ENCODE measurements around the gene PDE4B. TPM values are rescaled to one million over a fixed set of nuclear protein-coding genes. Genes with fewer than 3 reads are reported as not detected.

PDE4B gene
- polyA plus RNA-seq, 1 donor from 2014 or later = 135 TPM

- H3K27ac ChIP-seq (ENCODE audit: low read length) = no peak overlapping the region
- no peak overlapping the region for H2AFZ ChIP-seq (ENCODE audit: low read depth, low read length)
- H3F3A ChIP-seq (ENCODE audit: insufficient read depth, low read length, poor library complexity, severe bottlenecking) = no peaks in the 10 kb centered on the region
- no peak overlapping the region for H3K9ac ChIP-seq (ENCODE audit: low read length)
- no peak overlapping the region for H3K4me3 ChIP-seq (ENCODE audit: low read length)
- H3K9me3 ChIP-seq (ENCODE audit: low read length) = no peaks in the 10 kb centered on the region
- no peaks in the 10 kb centered on the region for H3K27me3 ChIP-seq (ENCODE audit: insufficient read depth, low read depth, low read length)
- no peaks in the 10 kb centered on the region for H4K20me1 ChIP-seq (ENCODE audit: insufficient read depth)
- H3K79me2 ChIP-seq (replicated peaks; ENCODE audit: insufficient read depth, low read length) = no peaks in the 10 kb centered on the region
- H3K36me3 ChIP-seq (ENCODE audit: insufficient read depth, low read length) = no peaks in the 10 kb centered on the region
- TF ChIP-seq POLR2AphosphoS5 (IDR thresholded peaks at IDR 0.05) = no peak
- no peaks in the 10 kb centered on the region for H3K9me2 ChIP-seq (ENCODE audit: insufficient read depth, low read length)
- H3K4me2 ChIP-seq (ENCODE audit: low read length) = no peak overlapping the region
Observed at GRCh38 chr1:66275083-66275482, 482.4 kb downstream of the PDE4B start.

GRCh38 chr1:66275601-66276023 lies 482.9 kb downstream of the PDE4B start:
- Histone ChIP-seq H3K4me3 (ENCODE audit: low read length) (no peak overlapping the region), H3F3A (ENCODE audit: insufficient read depth, low read length, poor library complexity, severe bottlenecking) (no peaks in the 10 kb centered on the region), H3K9me2 (ENCODE audit: insufficient read depth, low read length) (no peaks in the 10 kb centered on the region), H2AFZ (ENCODE audit: low read depth, low read length) (no peak overlapping the region), H3K9ac (ENCODE audit: low read length) (no peak overlapping the region), H3K9me3 (ENCODE audit: low read length) (no peaks in the 10 kb centered on the region), H3K27me3 (ENCODE audit: insufficient read depth, low read depth, low read length) (no peaks in the 10 kb centered on the region), H4K20me1 (ENCODE audit: insufficient read depth) (no peaks in the 10 kb centered on the region), H3K36me3 (ENCODE audit: insufficient read depth, low read length) (no peaks in the 10 kb centered on the region), H3K4me2 (ENCODE audit: low read length) (no peak overlapping the region), H3K27ac (ENCODE audit: low read length) (no peak overlapping the region), H3K79me2 (replicated peaks; ENCODE audit: insufficient read depth, low read length) (no peaks in the 10 kb centered on the region)
- TF ChIP-seq EP300 (conservative IDR thresholded peaks at IDR 0.05; ENCODE audit: poor library complexity, severe bottlenecking) (no peak), SMC3 (conservative IDR thresholded peaks at IDR 0.05; ENCODE audit: poor library complexity) (no peak), POLR2AphosphoS5 (IDR thresholded peaks at IDR 0.05) (no peak), RAD21 (conservative IDR thresholded peaks at IDR 0.05) (no peak)
- TF ChIP-seq, protein P1, sequence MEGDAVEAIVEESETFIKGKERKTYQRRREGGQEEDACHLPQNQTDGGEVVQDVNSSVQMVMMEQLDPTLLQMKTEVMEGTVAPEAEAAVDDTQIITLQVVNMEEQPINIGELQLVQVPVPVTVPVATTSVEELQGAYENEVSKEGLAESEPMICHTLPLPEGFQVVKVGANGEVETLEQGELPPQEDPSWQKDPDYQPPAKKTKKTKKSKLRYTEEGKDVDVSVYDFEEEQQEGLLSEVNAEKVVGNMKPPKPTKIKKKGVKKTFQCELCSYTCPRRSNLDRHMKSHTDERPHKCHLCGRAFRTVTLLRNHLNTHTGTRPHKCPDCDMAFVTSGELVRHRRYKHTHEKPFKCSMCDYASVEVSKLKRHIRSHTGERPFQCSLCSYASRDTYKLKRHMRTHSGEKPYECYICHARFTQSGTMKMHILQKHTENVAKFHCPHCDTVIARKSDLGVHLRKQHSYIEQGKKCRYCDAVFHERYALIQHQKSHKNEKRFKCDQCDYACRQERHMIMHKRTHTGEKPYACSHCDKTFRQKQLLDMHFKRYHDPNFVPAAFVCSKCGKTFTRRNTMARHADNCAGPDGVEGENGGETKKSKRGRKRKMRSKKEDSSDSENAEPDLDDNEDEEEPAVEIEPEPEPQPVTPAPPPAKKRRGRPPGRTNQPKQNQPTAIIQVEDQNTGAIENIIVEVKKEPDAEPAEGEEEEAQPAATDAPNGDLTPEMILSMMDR (IDR thresholded peaks at IDR 0.05; ENCODE audit: poor library complexity, severe bottlenecking) = no peak

DNA sequence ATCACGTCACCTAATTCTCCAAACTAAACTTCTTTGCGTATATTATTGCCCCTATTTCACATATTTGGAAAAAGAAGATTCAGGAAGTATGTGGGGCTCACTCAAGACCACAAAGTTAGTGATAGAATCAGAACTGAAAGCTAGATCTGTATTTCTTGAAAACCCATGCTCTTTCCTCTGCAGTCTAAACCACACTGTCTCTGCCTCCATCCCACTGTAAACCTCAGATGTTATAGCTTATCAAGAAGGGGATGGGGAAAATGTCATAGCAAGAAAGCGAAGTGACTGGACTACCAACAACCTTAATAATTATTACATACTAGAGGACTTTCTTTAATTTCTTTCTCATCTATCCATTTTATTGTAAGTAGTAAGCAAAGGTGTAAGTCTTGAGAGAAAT lies 483.5 kb downstream of the PDE4B start:
- H3F3A ChIP-seq (ENCODE audit: insufficient read depth, low read length, poor library complexity, severe bottlenecking) = no peaks in the 10 kb centered on the region
- H3K9ac ChIP-seq (ENCODE audit: low read length) = no peak overlapping the region
- H3K4me2 ChIP-seq (ENCODE audit: low read length) = no peak overlapping the region
- no peak overlapping the region for H3K27ac ChIP-seq (ENCODE audit: low read length)
- no peaks in the 10 kb centered on the region for H4K20me1 ChIP-seq (ENCODE audit: insufficient read depth)
- no peaks in the 10 kb centered on the region for H3K9me3 ChIP-seq (ENCODE audit: low read length)
- TF ChIP-seq EP300 (conservative IDR thresholded peaks at IDR 0.05; ENCODE audit: poor library complexity, severe bottlenecking) (no peak), POLR2AphosphoS5 (IDR thresholded peaks at IDR 0.05) (no peak), MXI1 (conservative IDR thresholded peaks at IDR 0.05; ENCODE audit: poor library complexity, severe bottlenecking) (no peak), TAF1 (IDR thresholded peaks at IDR 0.05; ENCODE audit: low read depth) (no peak), EZH2 (IDR thresholded peaks at IDR 0.05; ENCODE audit: borderline replicate concordance, insufficient read depth, low read length, poor library complexity, severe bottlenecking) (no peak), RAD21 (conservative IDR thresholded peaks at IDR 0.05) (no peak), SMC3 (conservative IDR thresholded peaks at IDR 0.05; ENCODE audit: poor library complexity) (no peak)
- TF ChIP-seq, protein P1 (IDR thresholded peaks at IDR 0.05; ENCODE audit: poor library complexity, severe bottlenecking) = no peak
- TF ChIP-seq, protein P2, sequence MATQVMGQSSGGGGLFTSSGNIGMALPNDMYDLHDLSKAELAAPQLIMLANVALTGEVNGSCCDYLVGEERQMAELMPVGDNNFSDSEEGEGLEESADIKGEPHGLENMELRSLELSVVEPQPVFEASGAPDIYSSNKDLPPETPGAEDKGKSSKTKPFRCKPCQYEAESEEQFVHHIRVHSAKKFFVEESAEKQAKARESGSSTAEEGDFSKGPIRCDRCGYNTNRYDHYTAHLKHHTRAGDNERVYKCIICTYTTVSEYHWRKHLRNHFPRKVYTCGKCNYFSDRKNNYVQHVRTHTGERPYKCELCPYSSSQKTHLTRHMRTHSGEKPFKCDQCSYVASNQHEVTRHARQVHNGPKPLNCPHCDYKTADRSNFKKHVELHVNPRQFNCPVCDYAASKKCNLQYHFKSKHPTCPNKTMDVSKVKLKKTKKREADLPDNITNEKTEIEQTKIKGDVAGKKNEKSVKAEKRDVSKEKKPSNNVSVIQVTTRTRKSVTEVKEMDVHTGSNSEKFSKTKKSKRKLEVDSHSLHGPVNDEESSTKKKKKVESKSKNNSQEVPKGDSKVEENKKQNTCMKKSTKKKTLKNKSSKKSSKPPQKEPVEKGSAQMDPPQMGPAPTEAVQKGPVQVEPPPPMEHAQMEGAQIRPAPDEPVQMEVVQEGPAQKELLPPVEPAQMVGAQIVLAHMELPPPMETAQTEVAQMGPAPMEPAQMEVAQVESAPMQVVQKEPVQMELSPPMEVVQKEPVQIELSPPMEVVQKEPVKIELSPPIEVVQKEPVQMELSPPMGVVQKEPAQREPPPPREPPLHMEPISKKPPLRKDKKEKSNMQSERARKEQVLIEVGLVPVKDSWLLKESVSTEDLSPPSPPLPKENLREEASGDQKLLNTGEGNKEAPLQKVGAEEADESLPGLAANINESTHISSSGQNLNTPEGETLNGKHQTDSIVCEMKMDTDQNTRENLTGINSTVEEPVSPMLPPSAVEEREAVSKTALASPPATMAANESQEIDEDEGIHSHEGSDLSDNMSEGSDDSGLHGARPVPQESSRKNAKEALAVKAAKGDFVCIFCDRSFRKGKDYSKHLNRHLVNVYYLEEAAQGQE (IDR thresholded peaks at IDR 0.05; ENCODE audit: borderline replicate concordance) = no peak
- H2AFZ ChIP-seq (ENCODE audit: low read depth, low read length) = no peak overlapping the region
- no peaks in the 10 kb centered on the region for H3K79me2 ChIP-seq (replicated peaks; ENCODE audit: insufficient read depth, low read length)
- no peaks in the 10 kb centered on the region for H3K36me3 ChIP-seq (ENCODE audit: insufficient read depth, low read length)
- H3K9me2 ChIP-seq (ENCODE audit: insufficient read depth, low read length) = no peaks in the 10 kb centered on the region
- H3K4me3 ChIP-seq (ENCODE audit: low read length) = no peak overlapping the region
- no peaks in the 10 kb centered on the region for H3K27me3 ChIP-seq (ENCODE audit: insufficient read depth, low read depth, low read length)

Measured in neural cell (in vitro differentiated cells).